GM19463 (cell line): ENCODE results near the gene OR14K1.
"Not testable (repeated sequence)": the region's sequence is repeated elsewhere in the genome, so short reads cannot be mapped to it uniquely, and the experiment has no call there.

ENCODE experiments used
- ATAC-seq: cut with Tn5 transposase; IDR thresholded peaks from one replicate; pipeline ENCODE4 v1.9.1; 2021; ENCODE audit warnings: mild to moderate bottlenecking, moderate library complexity; ENCODE audit not compliant: unreplicated experiment

The OR14K1 gene

GRCh38 chr1:247738315-247738714 is at the start of gene OR14K1:
Gene OR14K1, plus strand, starts transcription at chr1:247738615. Its CDS starts 0 bp downstream, at chr1:247738615.
- no peak for ATAC-seq

- ATAC-seq = no peak
These were observed 37.1 kb upstream of the OR14K1 start for GRCh38 chr1:247701338-247701737.

GRCh38 chr1:247710681-247711080 is 27.7 kb upstream of the OR14K1 start:
- ATAC-seq = not testable (repeated sequence)

- ATAC-seq = no peak
These were observed 24.7 kb upstream of the OR14K1 start for GRCh38 chr1:247713753-247714152.

- ATAC-seq = no peak
These were observed 21.9 kb upstream of the OR14K1 start, which contains the start of gene OR6F1 for GRCh38 chr1:247716546-247716945. Gene OR6F1, minus strand, starts transcription at chr1:247716646. Its CDS starts 3,891 bp downstream, at chr1:247712755.

- ATAC-seq = no peak
These were observed 17.2 kb upstream of the OR14K1 start for GRCh38 chr1:247721222-247721621.

GRCh38 chr1:247740721-247741120 is 2.3 kb downstream of the OR14K1 start:
- ATAC-seq = no peak

- no peak for ATAC-seq
These were observed 3.3 kb downstream of the OR14K1 start for GRCh38 chr1:247741756-247742155.

- ATAC-seq = not testable (repeated sequence)
These were observed 3.9 kb downstream of the OR14K1 start for GRCh38 chr1:247742215-247742760.

GRCh38 chr1:247746391-247746935 is 8.0 kb downstream of the OR14K1 start:
- ATAC-seq = no peak

GRCh38 chr1:247747616-247748015 is 9.2 kb downstream of the OR14K1 start:
- no peak for ATAC-seq

- no peak for ATAC-seq
These were observed 9.6 kb downstream of the OR14K1 start, which contains the start of gene OR14A2 for GRCh38 chr1:247748041-247748440. Gene OR14A2, minus strand, starts transcription at chr1:247748141.

GRCh38 chr1:247749870-247750269 is 11.5 kb downstream of the OR14K1 start:
- ATAC-seq = no peak

GRCh38 chr1:247754311-247754710 is 15.9 kb downstream of the OR14K1 start:
- not testable (repeated sequence) for ATAC-seq

- ATAC-seq = no peak
These were observed 22.0 kb downstream of the OR14K1 start, which contains the start of gene OR1C1 for GRCh38 chr1:247760456-247760855. Gene OR1C1, minus strand, starts transcription at chr1:247760556. Its CDS starts 2,150 bp downstream, at chr1:247758406.

GRCh38 chr1:247769603-247770002 is 31.2 kb downstream of the OR14K1 start:
- ATAC-seq = no peak
